K562 (cell line): ENCODE measurements around the gene LRRC51. TPM values are rescaled to one million over a fixed set of nuclear protein-coding genes. Genes with fewer than 3 reads are reported as not detected.

Experiments used
- ATAC-seq: fragments of 200-7000 bp; cut with Tn5 transposase; 3 replicates; pipeline ENCODE4 v1.9.1; 2020; ENCODE audit warnings: moderate library complexity
- BruUV-seq: library from RNA; stranded (reverse); fragments of 400-500 nt; replicated peaks from 2 replicates; lab custom pipeline; 2021; lab: Mats Ljungman, UMichigan
- CTCF ChIA-PET: fragments of 300-600 bp; formaldehyde crosslinking; extraction: SDS; loops from one replicate; lab custom pipeline; 2021; ENCODE audit warnings: low intra/inter-chr PET ratio; lab: Yijun Ruan, JAX
- POLR2A ChIA-PET: fragments of 300-600, 350-650 bp; sonication (Branson Sonifier 250); formaldehyde crosslinking; extraction: SDS; loops from one replicate; lab custom pipeline; 2021; ENCODE audit warnings: antibody characterized with exemption, inconsistent platforms; lab: Yijun Ruan, JAX
- DNase-seq, 4 experiments: peaks; one replicate each; pipeline versions ENCODE4 v3.0.0 to v3.0.0-alpha.2; 2011 to 2018; ENCODE audit warnings: low spot score in 3 of 4, mixed read lengths in 3 of 4; ENCODE audit errors: extremely low read depth in 1 of 4
- FAIRE-seq: peaks from 2 replicates; lab custom pipeline; 2011; peaks lifted over from hg19 to GRCh38; lab: Jason Lieb, UNC
- H2AFZ ChIP-seq: 2 replicates; pipeline ENCODE4 v1.6.0; 2011; ENCODE audit warnings: low read depth, low read length, control low read depth, inconsistent platforms
- H3K27ac ChIP-seq: fragments of 200-600 bp; 3 replicates; pipeline ENCODE4 v1.8.0; 2011; ENCODE audit warnings: low read depth, mild to moderate bottlenecking, control low read depth, inconsistent platforms, low read length, moderate library complexity, mixed read lengths; ENCODE audit errors: extremely low read depth
- H3K27me3 ChIP-seq, 2 experiments: fragments of 300-600 bp in 1 of 2; 2 replicates in 1 of 2; 3 replicates in 1 of 2; pipeline versions ENCODE4 v1.6.0 to v1.8.0; 2011; ENCODE audit warnings: inconsistent platforms in 2 of 2, low read length in 2 of 2, mild to moderate bottlenecking in 1 of 2, mixed read lengths in 1 of 2, moderate library complexity in 1 of 2; ENCODE audit not compliant: control insufficient read depth in 2 of 2, insufficient read depth in 2 of 2
- H3K36me3 ChIP-seq: fragments of 300-600 bp; 3 replicates; pipeline ENCODE4 v1.8.0; 2011; ENCODE audit warnings: mild to moderate bottlenecking, low read length, inconsistent platforms; ENCODE audit not compliant: control insufficient read depth, insufficient read depth
- H3K4me1 ChIP-seq, 2 experiments: fragments of 200-600 bp in 1 of 2; replicated peaks in 1 of 2; 2 replicates in 1 of 2; 3 replicates in 1 of 2; pipeline versions ENCODE4 v1.5.1 to v1.8.0; 2011; ENCODE audit warnings: inconsistent platforms in 2 of 2, low read length in 2 of 2, mild to moderate bottlenecking in 1 of 2, mixed read lengths in 1 of 2, moderate library complexity in 1 of 2; ENCODE audit not compliant: control insufficient read depth in 2 of 2, insufficient read depth in 2 of 2
- H3K4me2 ChIP-seq: 2 replicates; pipeline ENCODE4 v1.6.1; 2011; ENCODE audit warnings: low read length, control low read depth, inconsistent platforms, mixed read lengths; ENCODE audit not compliant: insufficient read depth
- H3K4me3 ChIP-seq: fragments of 200-600 bp; sonication (generic), shearing (Covaris generic); 2 replicates; pipeline ENCODE4 v1.5.1; 2016; ENCODE audit warnings: control low read depth, inconsistent platforms
- H3K79me2 ChIP-seq: fragments of 200-600 bp; 3 replicates; pipeline ENCODE4 v1.8.0; 2011; ENCODE audit warnings: low read length, inconsistent platforms; ENCODE audit not compliant: control insufficient read depth, insufficient read depth
- H3K9ac ChIP-seq, 2 experiments: 2 replicates each; pipeline versions ENCODE4 v1.6.0 to v1.6.1; 2011; ENCODE audit warnings: low read depth in 2 of 2, low read length in 2 of 2, control low read depth in 1 of 2, inconsistent platforms in 1 of 2, mild to moderate bottlenecking in 1 of 2, mixed read lengths in 1 of 2; ENCODE audit not compliant: insufficient read depth in 1 of 2
- H3K9me1 ChIP-seq: one replicate; pipeline ENCODE4 v1.6.0; 2011; ENCODE audit warnings: inconsistent platforms, mild to moderate bottlenecking, low read length, moderate library complexity; ENCODE audit not compliant: control insufficient read depth, insufficient read depth
- H3K9me3 ChIP-seq: replicated peaks from 2 replicates; pipeline ENCODE4 v1.5.1; 2011; ENCODE audit warnings: low read depth, low read length, inconsistent platforms; ENCODE audit not compliant: control insufficient read depth, insufficient read depth
- H4K20me1 ChIP-seq: replicated peaks from 2 replicates; pipeline ENCODE4 v1.6.1; 2011; ENCODE audit warnings: low read length, inconsistent platforms, mixed read lengths; ENCODE audit not compliant: control insufficient read depth, insufficient read depth
- CBX3 ChIP-seq, 2 experiments: IDR thresholded peaks; 1 replicate in 1 of 2; 2 replicates in 1 of 2; pipeline ENCODE4 v1.6.1; 2012; ENCODE audit warnings: inconsistent platforms in 2 of 2, low read length in 2 of 2, borderline replicate concordance in 1 of 2, control low read depth in 1 of 2
- GATA2 ChIP-seq: sonication (generic); formaldehyde crosslinking; IDR thresholded peaks from 2 replicates; pipeline ENCODE4 v1.4.0; 2020; ENCODE audit warnings: mild to moderate bottlenecking, missing genetic modification reagents
- HMG20A ChIP-seq: fragments of 450-650 bp; formaldehyde crosslinking; conservative IDR thresholded peaks from 2 replicates; pipeline ENCODE4 v1.4.0; 2020; ENCODE audit warnings: mild to moderate bottlenecking, mixed read lengths
- MLX ChIP-seq, 2 experiments: fragments of 450-650 bp in 1 of 2; sonication (generic) in 1 of 2; formaldehyde crosslinking; conservative IDR thresholded peaks; 2 replicates each; pipeline versions ENCODE4 v1.4.0 to v1.8.1; 2020 to 2022; ENCODE audit warnings: mild to moderate bottlenecking in 1 of 2, missing genetic modification reagents in 1 of 2
- SAP30 ChIP-seq: fragments of 200-600 bp; sonication (generic); IDR thresholded peaks from 2 replicates; pipeline ENCODE4 v1.6.1; 2012; ENCODE audit warnings: borderline replicate concordance, low read depth, mild to moderate bottlenecking, moderate library complexity, low read length, control low read depth, inconsistent platforms; ENCODE audit not compliant: insufficient read depth, poor library complexity, severe bottlenecking
- SMARCC2 ChIP-seq: fragments of 450-650 bp; IDR thresholded peaks from 2 replicates; pipeline ENCODE4 v1.6.1; 2017; ENCODE audit warnings: antibody characterized with exemption, moderate library complexity, mild to moderate bottlenecking, low read depth
- SP1 ChIP-seq: sonication (generic); formaldehyde crosslinking; IDR thresholded peaks from 2 replicates; pipeline ENCODE4 v1.8.1; 2022; ENCODE audit warnings: mild to moderate bottlenecking, missing genetic modification reagents
- SRF ChIP-seq, 2 experiments: fragments of 250-450, 450-650 bp in 1 of 2; sonication (Bioruptor Pico) in 1 of 2; sonication (generic) in 1 of 2; formaldehyde crosslinking; IDR thresholded peaks; 2 replicates each; pipeline versions ENCODE4 v1.5.0 to v1.5.1; 2020 to 2022; ENCODE audit warnings: mild to moderate bottlenecking in 1 of 2, missing genetic modification reagents in 1 of 2
- TAF1 ChIP-seq: IDR thresholded peaks from 2 replicates; pipeline ENCODE4 v1.6.1; 2011; ENCODE audit warnings: mild to moderate bottlenecking, low read length, moderate library complexity; ENCODE audit not compliant: insufficient read depth, control insufficient read depth, severe bottlenecking; ENCODE audit errors: extremely low read depth
- TEAD1 ChIP-seq, 2 experiments: fragments of 450-650 bp in 1 of 2; sonication (generic) in 1 of 2; formaldehyde crosslinking; IDR thresholded peaks; 2 replicates each; pipeline versions ENCODE4 v1.4.0 to v1.8.0; 2020 to 2022; ENCODE audit warnings: mild to moderate bottlenecking in 2 of 2, missing genetic modification reagents in 1 of 2
- WGBS: fragments of 100-300 bp; shearing (Covaris generic); methylation state at CpG from one replicate; pipeline ENCODE4 v1.1.6; 2016; ENCODE audit warnings: low coverage, mixed read lengths; ENCODE audit not compliant: insufficient coverage; ENCODE audit errors: missing lambda C conversion rate; 5-methylcytosine and 5-hydroxymethylcytosine counted together
- in situ Hi-C: fragments of 300-500 bp; cut with MboI; formaldehyde crosslinking; loops from 4 replicates; pipeline ENCODE4 v1.15.0; 2018; ENCODE audit warnings: inconsistent platforms, mixed read lengths
- intact Hi-C: fragments of 100-400 bp; cut with micrococcal nuclease; formaldehyde crosslinking; loops from 2 replicates; pipeline ENCODE4 v1.14.2; 2022
- polyA plus RNA-seq, 8 experiments: library from polyadenylated mRNA; depleted of rRNA in 4 of 8; stranded (reverse) in 5 of 8; unstranded in 3 of 8; fragments of >200 nt; fragmentation: Nextera tagmentation in 2 of 8; fragmentation: Illumina TruSeq in 1 of 8; extraction: Ambion mirVana in 2 of 8; extraction: Trizol in 1 of 8; gene quantifications; 2 replicates each; pipeline versions ENCODE4 v1.2.1 to v1.2.3, GENCODE V29; 2011 to 2014; ENCODE audit warnings: inconsistent platforms in 1 of 8, missing spikeins in 1 of 8
- total RNA-seq, 7 experiments: library from RNA; depleted of rRNA in 6 of 7; stranded (reverse); fragments of >200 nt in 6 of 7; fragmentation: Illumina TruSeq in 2 of 7; extraction: Trizol in 2 of 7; gene quantifications; 2 replicates each; pipeline versions ENCODE4 v1.2.1 to v1.2.3, GENCODE V29; 2011 to 2021; ENCODE audit warnings: low replicate concordance in 1 of 7
- TF ChIP-seq, protein P1 (sequence below): sonication (generic); formaldehyde crosslinking; IDR thresholded peaks from 2 replicates; pipeline ENCODE4 v1.8.1; 2023; ENCODE audit warnings: mild to moderate bottlenecking, missing genetic modification reagents
- TF ChIP-seq, protein P2 (sequence below): fragments of 200-800 bp; sonication (Bioruptor generic); IDR thresholded peaks from 2 replicates; pipeline ENCODE4 v1.6.1; 2016; ENCODE audit warnings: missing genetic modification characterization, missing compliant biosample characterization

LRRC51 gene
- total and polyA plus RNA-seq, 9 of the 15 experiments (the other 6 are each of a cell fraction or from before 2014, with no cell fraction given), result 4.7 to 10.6 (median 5.6) TPM

DNA sequence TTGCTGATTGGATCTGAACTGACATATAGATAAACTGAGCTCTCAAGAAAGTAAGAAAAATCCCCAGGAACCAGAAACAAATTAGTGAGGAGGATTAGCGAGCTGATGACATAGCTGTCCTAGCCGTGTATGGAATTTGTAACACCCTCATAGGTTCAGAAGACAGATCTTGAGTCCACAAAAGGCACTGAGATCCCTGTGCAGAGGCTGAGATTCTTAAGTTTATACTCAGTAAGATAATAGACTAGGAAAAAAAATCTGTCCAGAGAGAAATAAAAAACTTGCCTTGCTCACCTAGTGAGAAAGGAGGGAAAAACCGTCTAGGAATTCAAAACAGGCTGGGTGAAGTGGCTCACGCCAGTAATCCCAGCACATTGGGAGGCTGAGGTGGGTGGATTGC lies 4.9 kb upstream of the LRRC51 start:
- H3K36me3 ChIP-seq, result peaks cover 24% of the 10 kb centered on the region; the same call in 2 of the 3 replicates
- H3K4me3 ChIP-seq, result no peak overlapping the region
- H3K4me1 ChIP-seq, result peaks cover 4 to 15% of the 10 kb centered on the region in 2 experiments; a peak in 4 of 5 replicates
- no peak overlapping the region; the same call in 2 of the 3 replicates for H3K27ac ChIP-seq
- DNase-seq (no peak), FAIRE-seq (no peak), ATAC-seq (no peak)
- 73% methylated on average over 4 of the region's 4 CpGs for WGBS
- H2AFZ ChIP-seq, result no peak overlapping the region
- ChIA-PET CTCF (interaction anchor here (0.6 kb wide), 1 partner anchor 18 kb away, joined by 3 read pairs; no protein-coding TSS in a partner anchor), POLR2A (interaction anchor here (0.6 to 1.3 kb wide), 4 partner anchors 10 to 648 kb away, joined by 3 to 4 read pairs (median 3); no protein-coding TSS in a partner anchor)
- in situ Hi-C loops (no loop called here), intact Hi-C loops (no loop called here)
- no peaks in the 10 kb centered on the region for H3K9me3 ChIP-seq
- H3K27me3 ChIP-seq, result no peaks in the 10 kb centered on the region
- H4K20me1 ChIP-seq, result peaks cover 6% of the 10 kb centered on the region; the same call in 1 of the 2 replicates
- H3K9ac ChIP-seq, result no peak overlapping the region
- no TSS peak for BruUV-seq
- peaks cover 4% of the 10 kb centered on the region for H3K9me1 ChIP-seq
- peaks cover 88% of the 10 kb centered on the region for H3K79me2 ChIP-seq
- no peak overlapping the region for H3K4me2 ChIP-seq
- TF ChIP-seq SP1 (CRISPR knock-in tag) (no peak), SAP30 (no peak), HMG20A (no peak), MLX (CRISPR knock-in tag; conservative IDR thresholded peaks at IDR 0.05) (no peak), CBX3 (IDR thresholded peaks at IDR 0.05; ENCODE audit: borderline replicate concordance in 1 of 2, low read length in 2 of 2) (no peak), SMARCC2 (no peak), TAF1 (no peak), SRF (CRISPR knock-in tag; IDR thresholded peaks at IDR 0.05) (no peak), TEAD1 (CRISPR knock-in tag; IDR thresholded peaks at IDR 0.05) (no peak), GATA2 (no peak)
- TF ChIP-seq, protein P1, sequence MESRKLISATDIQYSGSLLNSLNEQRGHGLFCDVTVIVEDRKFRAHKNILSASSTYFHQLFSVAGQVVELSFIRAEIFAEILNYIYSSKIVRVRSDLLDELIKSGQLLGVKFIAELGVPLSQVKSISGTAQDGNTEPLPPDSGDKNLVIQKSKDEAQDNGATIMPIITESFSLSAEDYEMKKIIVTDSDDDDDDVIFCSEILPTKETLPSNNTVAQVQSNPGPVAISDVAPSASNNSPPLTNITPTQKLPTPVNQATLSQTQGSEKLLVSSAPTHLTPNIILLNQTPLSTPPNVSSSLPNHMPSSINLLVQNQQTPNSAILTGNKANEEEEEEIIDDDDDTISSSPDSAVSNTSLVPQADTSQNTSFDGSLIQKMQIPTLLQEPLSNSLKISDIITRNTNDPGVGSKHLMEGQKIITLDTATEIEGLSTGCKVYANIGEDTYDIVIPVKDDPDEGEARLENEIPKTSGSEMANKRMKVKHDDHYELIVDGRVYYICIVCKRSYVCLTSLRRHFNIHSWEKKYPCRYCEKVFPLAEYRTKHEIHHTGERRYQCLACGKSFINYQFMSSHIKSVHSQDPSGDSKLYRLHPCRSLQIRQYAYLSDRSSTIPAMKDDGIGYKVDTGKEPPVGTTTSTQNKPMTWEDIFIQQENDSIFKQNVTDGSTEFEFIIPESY, result no peak
- TF ChIP-seq, protein P2, sequence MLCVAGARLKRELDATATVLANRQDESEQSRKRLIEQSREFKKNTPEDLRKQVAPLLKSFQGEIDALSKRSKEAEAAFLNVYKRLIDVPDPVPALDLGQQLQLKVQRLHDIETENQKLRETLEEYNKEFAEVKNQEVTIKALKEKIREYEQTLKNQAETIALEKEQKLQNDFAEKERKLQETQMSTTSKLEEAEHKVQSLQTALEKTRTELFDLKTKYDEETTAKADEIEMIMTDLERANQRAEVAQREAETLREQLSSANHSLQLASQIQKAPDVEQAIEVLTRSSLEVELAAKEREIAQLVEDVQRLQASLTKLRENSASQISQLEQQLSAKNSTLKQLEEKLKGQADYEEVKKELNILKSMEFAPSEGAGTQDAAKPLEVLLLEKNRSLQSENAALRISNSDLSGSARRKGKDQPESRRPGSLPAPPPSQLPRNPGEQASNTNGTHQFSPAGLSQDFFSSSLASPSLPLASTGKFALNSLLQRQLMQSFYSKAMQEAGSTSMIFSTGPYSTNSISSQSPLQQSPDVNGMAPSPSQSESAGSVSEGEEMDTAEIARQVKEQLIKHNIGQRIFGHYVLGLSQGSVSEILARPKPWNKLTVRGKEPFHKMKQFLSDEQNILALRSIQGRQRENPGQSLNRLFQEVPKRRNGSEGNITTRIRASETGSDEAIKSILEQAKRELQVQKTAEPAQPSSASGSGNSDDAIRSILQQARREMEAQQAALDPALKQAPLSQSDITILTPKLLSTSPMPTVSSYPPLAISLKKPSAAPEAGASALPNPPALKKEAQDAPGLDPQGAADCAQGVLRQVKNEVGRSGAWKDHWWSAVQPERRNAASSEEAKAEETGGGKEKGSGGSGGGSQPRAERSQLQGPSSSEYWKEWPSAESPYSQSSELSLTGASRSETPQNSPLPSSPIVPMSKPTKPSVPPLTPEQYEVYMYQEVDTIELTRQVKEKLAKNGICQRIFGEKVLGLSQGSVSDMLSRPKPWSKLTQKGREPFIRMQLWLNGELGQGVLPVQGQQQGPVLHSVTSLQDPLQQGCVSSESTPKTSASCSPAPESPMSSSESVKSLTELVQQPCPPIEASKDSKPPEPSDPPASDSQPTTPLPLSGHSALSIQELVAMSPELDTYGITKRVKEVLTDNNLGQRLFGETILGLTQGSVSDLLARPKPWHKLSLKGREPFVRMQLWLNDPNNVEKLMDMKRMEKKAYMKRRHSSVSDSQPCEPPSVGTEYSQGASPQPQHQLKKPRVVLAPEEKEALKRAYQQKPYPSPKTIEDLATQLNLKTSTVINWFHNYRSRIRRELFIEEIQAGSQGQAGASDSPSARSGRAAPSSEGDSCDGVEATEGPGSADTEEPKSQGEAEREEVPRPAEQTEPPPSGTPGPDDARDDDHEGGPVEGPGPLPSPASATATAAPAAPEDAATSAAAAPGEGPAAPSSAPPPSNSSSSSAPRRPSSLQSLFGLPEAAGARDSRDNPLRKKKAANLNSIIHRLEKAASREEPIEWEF, result no peak
